ENCODE results near the gene RUBCN.
A peak's percentile ranks its signal among the peaks of the same experiment; 100 is the strongest.
"Not testable (repeated sequence)": the region's sequence is repeated elsewhere in the genome, so short reads cannot be mapped to it uniquely, and the experiment has no call there.

Gene RUBCN

GRCh38 chr3:197627772-197628523 lies 108.8 kb downstream of the RUBCN start:
- not testable (repeated sequence) for H3K27me3 Mint-ChIP-seq; H3K9me3 Mint-ChIP-seq; H3K4me1 Mint-ChIP-seq (ENCODE audit: low read depth in 2 of 2); H3K36me3 Mint-ChIP-seq (ENCODE audit: insufficient read depth)
- H3K27ac Mint-ChIP-seq, result peak overlapping the region in 1 of 2 donors; percentile 79
- DNase-seq (peak; percentile 74 to 87 (median 83)), ATAC-seq (replicated peaks) (peak; percentile 77)
- peak overlapping the region; percentile 77 to 84 for H3K4me3 Mint-ChIP-seq

- Mint-ChIP-seq H3K36me3 (ENCODE audit: insufficient read depth) (peaks cover 11% of the 10 kb centered on the region), H3K4me3 (peak overlapping the region; percentile 77 to 84), H3K27ac (peak overlapping the region in 1 of 2 donors; percentile 79)
- H3K9me3 Mint-ChIP-seq; DNase-seq; H3K27me3 Mint-ChIP-seq; H3K4me1 Mint-ChIP-seq (ENCODE audit: low read depth in 2 of 2): not testable (repeated sequence)
- ATAC-seq (replicated peaks), result peak; percentile 66
Measured at GRCh38 chr3:197627158-197627771, 109.4 kb downstream of the RUBCN start.

GRCh38 chr3:197626404-197627157 lies 110.1 kb downstream of the RUBCN start:
- peak; percentile 32 for ATAC-seq (replicated peaks)
- DNase-seq; H3K4me1 Mint-ChIP-seq (ENCODE audit: low read depth in 2 of 2); H3K27me3 Mint-ChIP-seq; H3K9me3 Mint-ChIP-seq; H3K27ac Mint-ChIP-seq: not testable (repeated sequence)
- peak overlapping the region; percentile 65 to 71 for H3K4me3 Mint-ChIP-seq
- peaks cover 16% of the 10 kb centered on the region for H3K36me3 Mint-ChIP-seq (ENCODE audit: insufficient read depth)

- not testable (repeated sequence) for DNase-seq; H3K4me3 Mint-ChIP-seq; H3K27ac Mint-ChIP-seq; ATAC-seq (replicated peaks); H3K4me1 Mint-ChIP-seq (ENCODE audit: low read depth in 2 of 2); H3K27me3 Mint-ChIP-seq; H3K9me3 Mint-ChIP-seq
- H3K36me3 Mint-ChIP-seq (ENCODE audit: insufficient read depth), result peaks cover 53% of the 10 kb centered on the region
Measured at GRCh38 chr3:197621478-197621877, 115.2 kb downstream of the RUBCN start.

Measured in effector memory CD8-positive, alpha-beta T cell (primary cell).